NCI-H1417 treated with DMSO at 0.1 percent for 48 hours (cell line): ENCODE results near the gene DNAI2.
A peak's percentile ranks its signal among the peaks of the same experiment; 100 is the strongest.

ENCODE experiments used
- DNase-seq: peaks from one replicate; lab custom pipeline; 2025; lab: John Stamatoyannopoulos, UW

DNAI2 gene, protein sequence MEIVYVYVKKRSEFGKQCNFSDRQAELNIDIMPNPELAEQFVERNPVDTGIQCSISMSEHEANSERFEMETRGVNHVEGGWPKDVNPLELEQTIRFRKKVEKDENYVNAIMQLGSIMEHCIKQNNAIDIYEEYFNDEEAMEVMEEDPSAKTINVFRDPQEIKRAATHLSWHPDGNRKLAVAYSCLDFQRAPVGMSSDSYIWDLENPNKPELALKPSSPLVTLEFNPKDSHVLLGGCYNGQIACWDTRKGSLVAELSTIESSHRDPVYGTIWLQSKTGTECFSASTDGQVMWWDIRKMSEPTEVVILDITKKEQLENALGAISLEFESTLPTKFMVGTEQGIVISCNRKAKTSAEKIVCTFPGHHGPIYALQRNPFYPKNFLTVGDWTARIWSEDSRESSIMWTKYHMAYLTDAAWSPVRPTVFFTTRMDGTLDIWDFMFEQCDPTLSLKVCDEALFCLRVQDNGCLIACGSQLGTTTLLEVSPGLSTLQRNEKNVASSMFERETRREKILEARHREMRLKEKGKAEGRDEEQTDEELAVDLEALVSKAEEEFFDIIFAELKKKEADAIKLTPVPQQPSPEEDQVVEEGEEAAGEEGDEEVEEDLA

GRCh38 chr17:74274060-74274708, at the start of gene DNAI2:
Gene DNAI2, plus strand, starts transcription at chr17:74274234. Its CDS starts 7,584 bp downstream, at chr17:74281818.
- peak; percentile 22 for DNase-seq

DNA sequence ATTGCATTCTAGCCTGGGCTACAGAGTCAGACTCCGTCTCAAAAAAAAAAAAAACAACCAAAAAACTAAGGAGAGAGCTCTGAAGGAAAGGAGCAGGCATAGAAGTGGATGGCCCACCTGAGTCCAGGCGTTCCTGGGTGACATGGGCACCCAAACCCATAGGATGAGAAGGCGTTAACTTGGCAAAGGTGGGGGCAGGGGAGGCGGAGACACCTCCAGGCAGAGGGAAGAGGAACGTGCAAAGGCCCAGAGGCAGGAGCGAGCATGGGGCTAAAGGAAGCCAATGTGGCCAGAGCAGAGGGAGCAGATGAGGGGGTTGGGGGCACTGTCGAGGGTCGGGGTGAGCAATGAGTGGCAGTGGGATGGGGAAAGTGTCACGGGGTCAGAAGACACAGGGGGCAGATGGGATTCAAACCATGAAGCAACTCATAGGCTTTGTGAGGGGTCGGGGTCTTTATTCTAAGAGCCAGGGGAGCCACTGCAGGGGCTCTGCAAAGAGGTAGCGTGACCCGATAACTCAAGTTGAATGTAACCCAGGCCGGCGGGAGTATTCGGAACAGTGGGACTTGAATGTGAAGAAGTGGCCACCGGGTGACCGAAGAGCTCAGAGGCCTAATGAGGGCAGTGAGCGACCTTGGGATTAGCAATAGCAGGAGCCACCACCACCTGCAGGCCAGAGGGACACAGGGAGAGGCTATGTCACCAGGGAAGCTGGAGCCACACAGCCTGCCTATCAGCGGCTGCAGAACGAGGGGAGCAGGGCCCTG, 48.9 kb upstream of the DNAI2 start:
- no peak for DNase-seq

GRCh38 chr17:74226252-74226651, 47.8 kb upstream of the DNAI2 start:
- no peak for DNase-seq

DNA sequence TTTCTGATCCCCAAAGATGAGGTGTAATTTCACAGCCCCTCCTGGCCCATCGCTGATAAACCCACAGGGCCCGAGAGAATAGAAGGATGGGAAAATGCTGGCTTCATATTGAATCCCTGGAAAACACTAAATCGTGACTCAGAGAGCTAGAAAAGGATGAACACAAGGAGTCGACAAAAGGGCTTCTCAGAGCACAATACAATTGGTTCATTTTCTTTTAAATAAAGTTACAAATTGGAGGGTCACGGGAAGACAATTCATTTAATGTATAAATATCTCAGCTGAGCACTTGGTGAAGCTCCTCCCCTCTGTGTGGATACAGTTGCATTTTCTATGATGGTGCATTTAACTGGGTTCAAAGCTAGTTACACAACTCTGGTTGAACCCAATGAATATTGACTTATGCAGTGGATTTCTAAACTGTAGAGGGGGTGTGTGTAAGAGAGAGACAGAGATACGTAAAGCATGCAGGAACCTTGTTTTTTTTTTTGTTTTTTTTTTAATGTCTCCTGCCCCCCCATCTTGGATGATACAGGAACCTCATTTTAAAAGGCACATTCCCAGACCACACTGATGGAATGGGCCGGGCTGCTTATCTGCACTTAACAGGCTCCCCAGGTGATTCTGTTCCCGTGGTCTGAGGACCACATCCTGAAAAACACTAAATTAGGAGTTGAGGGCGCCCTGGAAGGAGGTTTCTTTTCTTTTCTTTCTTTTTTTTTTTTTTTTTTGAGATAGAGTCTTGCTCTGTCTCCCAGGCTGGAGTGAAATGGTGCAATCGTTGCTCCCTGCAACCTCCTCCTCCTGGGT, 46.6 kb upstream of the DNAI2 start:
- no peak for DNase-seq

- DNase-seq: no peak
Observed at GRCh38 chr17:74228306-74228978, 45.6 kb upstream of the DNAI2 start.

DNA sequence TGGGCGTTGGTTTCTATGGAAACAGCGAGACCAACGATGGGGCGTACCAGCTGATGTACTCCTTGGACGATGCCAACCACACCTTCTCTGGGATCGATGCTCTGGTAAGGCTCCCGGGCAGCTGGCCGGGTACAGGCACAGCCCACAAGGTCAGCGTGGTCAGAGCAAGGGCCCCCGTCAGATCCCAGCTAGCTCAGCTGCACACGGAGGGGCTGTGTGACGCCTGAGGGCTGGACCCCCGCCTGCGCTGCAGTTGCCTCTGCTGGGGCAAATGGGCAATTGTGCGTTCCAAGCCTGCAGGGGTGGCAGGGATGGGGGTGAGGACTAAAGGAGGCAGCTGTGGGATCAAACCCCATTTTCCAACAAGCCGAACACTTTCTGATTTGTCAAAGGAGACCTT, 43.1 kb upstream of the DNAI2 start:
- DNase-seq: no peak

- DNase-seq: no peak
Observed at GRCh38 chr17:74231928-74232907, 41.8 kb upstream of the DNAI2 start.

- no peak for DNase-seq
Observed at GRCh38 chr17:74233937-74234336, 40.1 kb upstream of the DNAI2 start.

- DNase-seq: no peak
Observed at GRCh38 chr17:74234486-74234885, 39.5 kb upstream of the DNAI2 start.

GRCh38 chr17:74235040-74235581, 38.9 kb upstream of the DNAI2 start:
- no peak for DNase-seq

- DNase-seq: no peak
Observed at GRCh38 chr17:74235911-74236371, 38.1 kb upstream of the DNAI2 start.

DNA sequence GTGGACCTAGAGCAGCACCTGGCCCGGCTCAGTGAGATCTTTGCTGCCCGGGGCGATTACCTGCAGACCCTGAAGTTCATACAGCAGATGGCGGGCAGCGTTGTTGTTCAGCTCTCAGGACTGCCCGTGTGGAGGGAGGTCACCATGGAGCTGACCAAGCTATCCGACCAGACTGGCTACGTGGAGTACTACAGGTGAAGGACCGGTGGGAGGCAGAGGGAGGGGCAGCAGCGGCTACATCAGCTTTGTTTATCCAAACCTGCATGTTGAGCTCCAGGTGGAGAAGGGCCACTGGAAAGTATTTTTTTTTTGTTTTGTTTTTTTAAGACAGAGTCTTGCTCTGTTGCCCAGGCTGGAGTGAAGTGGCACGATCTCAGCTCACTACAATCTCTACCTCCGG, 36.7 kb upstream of the DNAI2 start:
- no peak for DNase-seq

DNA sequence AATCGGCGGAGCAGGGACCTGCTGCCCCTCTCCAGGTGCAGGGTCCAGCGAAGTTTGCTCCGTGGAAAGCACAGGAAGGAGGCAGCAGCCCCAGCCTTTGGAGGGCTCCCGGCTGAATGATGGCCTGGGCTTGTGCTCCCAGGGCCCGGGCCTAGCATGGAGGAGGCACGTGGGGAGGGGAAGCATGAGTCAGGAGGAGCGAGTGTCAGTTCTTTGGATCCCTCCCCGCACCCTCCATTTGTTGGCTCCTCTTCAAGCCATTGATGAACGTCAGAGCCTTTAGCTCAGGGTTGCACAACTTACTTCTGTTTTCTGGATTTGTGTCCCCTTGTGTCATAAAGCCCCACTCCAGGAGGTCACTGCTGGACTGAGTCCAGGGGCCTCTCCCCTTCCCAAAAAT, 34.9 kb upstream of the DNAI2 start:
- no peak for DNase-seq

DNA sequence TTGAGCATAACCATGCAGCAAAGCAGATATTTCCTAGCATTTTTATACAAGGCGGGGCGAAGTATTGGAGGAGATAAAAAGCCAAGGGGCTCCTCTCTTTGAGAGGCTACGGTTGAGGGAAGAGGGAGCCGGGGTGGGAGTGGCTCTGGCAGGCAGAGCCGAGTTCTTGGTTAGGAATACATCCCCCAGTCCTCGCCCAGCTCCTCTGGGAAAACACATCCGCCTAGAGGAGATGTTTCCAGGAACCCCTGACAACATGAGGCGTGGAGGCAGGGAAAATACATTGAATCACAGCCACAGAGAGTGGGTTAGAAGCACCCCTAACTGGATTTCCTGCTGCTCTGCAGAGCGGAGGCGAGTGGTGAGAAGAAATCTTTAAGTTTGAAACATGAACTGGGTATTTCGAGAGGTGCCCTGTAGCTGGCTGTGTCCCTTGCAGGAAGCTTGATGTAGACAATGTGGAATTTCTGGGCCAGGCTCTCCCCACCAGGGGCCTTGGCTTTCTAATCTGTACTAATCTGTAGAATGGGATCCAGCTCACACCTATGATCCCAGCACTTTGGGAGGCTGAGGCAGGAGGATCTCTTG, 33.3 kb upstream of the DNAI2 start:
- DNase-seq: no peak

- no peak for DNase-seq
Observed at GRCh38 chr17:74241431-74241830, 32.6 kb upstream of the DNAI2 start.

DNA sequence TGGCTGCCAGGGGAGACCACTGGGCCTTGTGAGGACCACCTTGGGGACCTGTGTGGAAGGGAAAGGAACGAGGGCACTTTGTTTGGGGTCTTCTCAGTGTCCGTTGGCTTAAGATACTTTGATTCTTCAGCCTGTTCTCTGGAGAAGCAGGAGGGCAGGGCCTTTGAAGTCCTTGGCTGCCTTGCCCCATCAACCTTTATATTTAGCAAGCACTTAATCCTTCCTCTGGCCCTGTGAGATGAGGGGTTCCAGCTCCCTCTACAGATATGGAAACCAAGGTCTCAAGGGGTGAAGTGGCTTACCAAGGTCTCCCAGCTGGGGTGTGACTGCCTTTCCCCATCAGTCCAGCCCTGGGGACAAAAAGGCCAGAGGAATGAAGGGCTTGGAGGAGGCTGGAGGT, 32.2 kb upstream of the DNAI2 start:
- no peak for DNase-seq

- DNase-seq: no peak
Observed at GRCh38 chr17:74243013-74243755, 30.9 kb upstream of the DNAI2 start.

GRCh38 chr17:74244128-74244527, 29.9 kb upstream of the DNAI2 start:
- no peak for DNase-seq
